H1 (cell line): ENCODE measurements around the gene ACOT7.

Experiments used
- CTCF ChIP-seq, 3 experiments: IDR thresholded peaks; 1 replicate in 2 of 3; 2 replicates in 1 of 3; pipeline versions ENCODE4 v1.5.1 to v1.6.1; 2011; ENCODE audit warnings: low read length in 3 of 3, mild to moderate bottlenecking in 3 of 3, inconsistent platforms in 2 of 3, low read depth in 1 of 3, moderate library complexity in 1 of 3; ENCODE audit not compliant: insufficient read depth in 1 of 3; ENCODE audit errors: control extremely low read depth in 1 of 3
- EZH2 ChIP-seq: fragments of 200-600 bp; sonication (generic); IDR thresholded peaks from 2 replicates; pipeline ENCODE4 v1.7.1; 2012; ENCODE audit warnings: low read depth, mild to moderate bottlenecking, moderate library complexity, low read length, inconsistent platforms; ENCODE audit not compliant: severe bottlenecking
- MAX ChIP-seq: IDR thresholded peaks from 2 replicates; pipeline ENCODE4 v1.6.1; 2012; ENCODE audit warnings: inconsistent platforms
- POLR2AphosphoS5 ChIP-seq: IDR thresholded peaks from 2 replicates; pipeline ENCODE4 v1.6.1; 2011; ENCODE audit warnings: low read depth, low read length
- TBP ChIP-seq: IDR thresholded peaks from 2 replicates; pipeline ENCODE4 v1.6.1; 2011; ENCODE audit warnings: low read depth, low read length, improper control_type of control experiment
- ZNF274 ChIP-seq: IDR thresholded peaks from 2 replicates; pipeline ENCODE4 v1.7.0; 2012; ENCODE audit warnings: low read length, borderline replicate concordance; ENCODE audit errors: extremely low read depth

GRCh38 chr1:6434186-6434585 lies 40.6 kb upstream of the ACOT7 start:
- TF ChIP-seq CTCF (IDR thresholded peaks at IDR 0.05; ENCODE audit: control extremely low read depth in 1 of 3, insufficient read depth in 1 of 3, low read depth in 1 of 3, low read length in 3 of 3): no peak
- no peak for TF ChIP-seq EZH2
- TF ChIP-seq TBP: no peak
- TF ChIP-seq MAX: no peak
- TF ChIP-seq ZNF274: no peak
- TF ChIP-seq POLR2AphosphoS5: no peak
